HG03039 (cell line): ENCODE data around the gene HSF2BP.
"Not testable (repeated sequence)": the region's sequence is repeated elsewhere in the genome, so short reads cannot be mapped to it uniquely, and the experiment has no call there.

Experiments used
- ATAC-seq: cut with Tn5 transposase; IDR thresholded peaks from one replicate; pipeline ENCODE4 v1.9.1; 2021; ENCODE audit warnings: mild to moderate bottlenecking, moderate library complexity; ENCODE audit not compliant: unreplicated experiment

The HSF2BP gene

DNA sequence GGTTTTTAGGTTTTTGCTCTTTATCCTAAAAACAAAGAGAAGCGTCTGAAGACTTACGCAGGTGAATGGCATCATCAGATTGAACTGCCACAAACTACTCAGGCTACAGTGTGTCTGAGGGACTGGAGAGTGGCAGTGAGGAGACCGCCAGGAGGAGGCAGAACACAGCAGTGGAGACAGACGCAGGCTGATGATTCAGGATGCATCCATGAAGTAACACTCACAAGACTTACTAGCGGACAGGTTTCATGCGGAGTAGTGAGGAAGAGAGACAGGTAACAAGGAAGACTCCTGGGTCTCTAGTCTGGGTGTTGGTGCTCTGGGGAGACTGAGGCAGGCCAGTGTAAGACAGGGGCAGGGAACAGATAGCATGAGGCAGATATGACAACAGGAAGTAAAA, 5.7 kb downstream of the HSF2BP start:
- ATAC-seq, result no peak

DNA sequence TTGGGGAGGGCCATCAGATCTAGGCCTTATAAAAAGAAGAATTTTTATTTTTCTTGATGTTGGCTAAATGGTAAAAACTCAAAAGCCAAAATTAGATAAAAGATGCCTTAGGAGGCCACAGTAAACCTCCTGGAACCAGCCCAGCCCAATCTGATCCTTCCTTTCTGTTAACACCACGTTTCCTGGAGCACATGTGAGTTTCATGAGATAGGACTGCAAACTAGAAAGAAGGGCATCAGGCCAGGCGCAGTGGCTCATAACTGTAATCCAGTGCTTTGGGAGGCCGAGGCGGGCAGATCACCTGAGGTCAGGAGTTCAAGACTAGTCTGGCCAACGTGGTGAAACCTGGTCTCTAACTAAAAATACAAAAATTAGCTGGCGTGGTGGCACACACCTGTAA, 6.7 kb downstream of the HSF2BP start:
- no peak for ATAC-seq

DNA sequence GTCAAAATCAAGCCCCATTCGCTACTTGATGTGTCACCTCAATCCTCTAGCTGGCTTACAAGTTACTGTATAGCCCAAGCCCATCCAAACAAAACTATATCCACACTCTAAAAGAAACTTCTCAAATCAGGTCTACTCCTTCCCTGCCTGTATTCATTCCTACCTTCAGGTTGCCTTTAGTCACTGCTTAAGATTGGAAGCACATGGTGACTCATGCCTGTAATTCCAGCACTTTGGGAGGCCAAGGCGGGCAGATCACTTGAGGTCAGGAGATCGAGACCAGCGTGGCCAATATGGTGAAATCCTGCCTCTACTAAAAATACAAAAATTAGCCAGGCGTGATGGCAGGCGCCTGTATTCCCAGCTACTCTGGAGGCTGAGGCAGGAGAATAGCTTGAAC, 7.4 kb downstream of the HSF2BP start:
- ATAC-seq, result not testable (repeated sequence)

DNA sequence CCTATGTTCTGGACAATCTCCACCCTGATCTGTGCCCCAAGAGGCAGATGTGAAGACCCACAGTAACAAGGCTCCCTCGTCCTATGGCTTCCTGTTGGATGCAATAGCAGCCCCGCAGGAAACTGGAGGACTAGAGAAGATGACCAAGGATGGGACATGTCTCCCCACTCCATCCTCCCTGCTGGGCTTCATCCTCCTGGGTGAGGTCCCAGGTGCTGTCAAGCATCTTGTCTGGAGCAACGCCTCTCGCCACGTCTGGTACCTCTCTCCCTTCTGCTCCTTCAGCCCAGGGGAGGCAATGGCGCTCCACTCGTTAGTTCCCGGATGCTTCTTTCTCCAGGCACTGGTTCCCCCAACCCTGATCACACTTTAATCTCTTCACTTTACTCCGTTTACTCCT, 11.1 kb downstream of the HSF2BP start:
- no peak for ATAC-seq

DNA sequence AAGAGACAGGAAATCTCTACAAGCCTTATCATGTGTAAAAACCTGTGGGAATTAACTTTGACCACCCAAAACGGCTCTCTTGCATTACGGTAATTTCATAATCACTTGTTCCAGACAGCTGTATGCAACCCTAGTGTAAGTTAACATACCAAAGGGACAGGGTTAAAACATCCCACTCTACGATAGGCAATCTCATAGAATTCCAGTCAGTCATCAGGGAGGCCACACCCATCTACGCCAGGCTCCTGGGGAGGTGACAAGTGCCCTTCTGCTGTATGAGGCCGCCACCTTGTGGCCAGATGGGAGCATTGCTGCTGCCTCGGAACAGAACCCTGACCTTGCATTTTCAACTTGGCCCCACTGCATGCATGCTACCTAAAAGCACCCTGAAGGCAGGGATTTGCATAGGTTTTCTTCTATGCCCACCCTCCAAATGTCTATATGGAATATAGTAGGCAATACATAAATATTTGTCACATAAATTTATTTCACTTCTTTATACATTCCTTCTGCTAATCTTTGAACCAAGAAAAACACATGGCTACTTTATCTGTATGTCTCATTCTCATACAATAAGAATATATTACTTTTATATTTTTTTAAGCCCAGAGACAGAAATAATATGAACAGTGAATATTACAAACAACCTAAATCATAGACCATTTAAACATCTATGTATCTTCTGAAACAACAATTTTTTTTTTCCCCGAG, 12.6 kb downstream of the HSF2BP start:
- ATAC-seq, result peak; percentile 70

DNA sequence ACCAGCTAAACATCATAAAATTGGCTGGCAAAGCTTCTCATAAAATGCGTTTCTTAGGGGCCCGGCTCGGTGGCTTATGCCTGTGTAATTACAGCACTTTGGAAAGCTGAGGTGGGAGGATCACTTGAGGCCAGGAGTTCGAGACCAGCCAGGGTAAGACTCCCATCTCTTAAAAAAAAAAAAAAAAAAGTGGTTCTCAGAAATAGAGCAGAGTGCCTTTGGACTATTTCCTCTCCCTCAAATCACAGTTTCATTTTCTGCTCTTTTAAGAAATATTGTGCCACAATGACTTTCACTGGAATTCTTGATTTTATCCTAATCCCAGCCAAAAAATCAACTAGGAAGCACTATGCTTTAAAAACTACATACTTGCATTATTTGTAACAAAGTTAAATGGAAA, 13.3 kb downstream of the HSF2BP start:
- ATAC-seq, result no peak

DNA sequence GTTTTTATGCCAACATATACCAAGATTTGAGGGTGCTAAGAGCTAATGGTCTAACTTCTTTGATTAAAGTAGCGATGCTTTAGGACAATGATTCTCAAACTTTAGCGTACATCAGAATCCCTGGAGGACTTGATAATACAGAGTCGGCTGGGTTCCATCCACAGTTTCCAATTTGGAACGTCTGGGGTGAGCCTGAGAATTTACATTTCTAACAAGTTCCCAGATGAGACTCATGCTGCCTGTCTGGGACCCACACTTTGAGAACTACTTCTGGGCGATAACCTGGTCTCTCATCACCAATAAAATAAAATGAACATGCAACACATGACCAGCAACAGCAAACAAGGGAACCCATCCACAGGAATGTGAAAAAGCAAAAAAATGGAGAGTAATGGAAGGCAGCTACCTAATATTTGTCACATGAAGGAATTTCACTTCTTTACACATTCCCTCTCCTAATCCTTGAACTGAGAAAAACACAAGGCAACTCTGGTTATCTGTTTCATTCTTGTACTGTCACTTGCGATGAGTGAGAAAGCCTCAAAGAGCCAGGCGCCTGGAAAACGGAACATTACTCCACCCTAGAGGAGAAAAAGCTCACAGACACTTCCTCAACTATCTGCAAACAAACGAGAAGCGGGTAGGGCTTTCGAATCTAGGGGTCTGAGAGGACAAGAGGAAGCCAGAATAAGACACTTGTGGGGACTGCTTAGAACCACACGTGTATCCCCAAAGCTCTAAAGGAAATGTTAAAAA, 14.0 kb downstream of the HSF2BP start:
- no peak for ATAC-seq

DNA sequence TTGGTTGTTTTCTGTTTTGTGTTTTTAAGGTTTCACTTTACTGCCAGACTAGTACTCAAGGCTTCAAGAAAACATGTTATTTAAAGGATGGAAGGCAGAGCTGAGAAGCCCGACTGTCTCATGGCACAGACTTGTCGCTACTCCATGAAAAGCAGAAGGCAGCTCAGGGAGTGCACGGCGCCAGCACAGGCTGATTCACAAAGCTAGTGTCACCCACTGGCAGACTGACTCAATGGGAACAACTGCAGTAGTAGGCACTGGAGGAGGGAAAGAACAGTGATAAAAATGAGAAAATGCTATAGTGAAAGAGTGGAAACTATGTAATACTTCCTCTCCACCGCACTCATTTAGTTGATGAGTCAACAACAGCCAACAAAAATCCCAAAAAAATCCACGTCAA, 14.7 kb downstream of the HSF2BP start:
- no peak for ATAC-seq

DNA sequence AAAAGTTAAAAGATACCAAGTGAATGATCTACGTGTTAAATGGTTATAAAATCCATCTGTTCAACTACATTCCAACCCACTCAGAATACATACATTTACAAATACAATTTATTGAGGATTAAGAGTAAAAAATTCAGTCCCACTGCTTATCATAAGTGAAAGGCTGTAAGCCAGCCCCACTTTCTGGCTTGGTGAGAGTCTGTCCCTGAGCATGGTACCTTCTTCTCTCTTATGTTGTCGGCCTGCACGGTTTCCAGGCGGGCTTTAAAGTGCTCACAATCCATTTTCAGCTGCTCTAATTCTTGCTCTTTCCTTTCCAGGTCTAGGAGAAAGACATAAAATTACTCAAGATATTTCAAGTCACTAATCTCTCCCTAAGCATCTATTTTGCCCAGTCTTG, 15.2 kb downstream of the HSF2BP start:
- no peak for ATAC-seq

DNA sequence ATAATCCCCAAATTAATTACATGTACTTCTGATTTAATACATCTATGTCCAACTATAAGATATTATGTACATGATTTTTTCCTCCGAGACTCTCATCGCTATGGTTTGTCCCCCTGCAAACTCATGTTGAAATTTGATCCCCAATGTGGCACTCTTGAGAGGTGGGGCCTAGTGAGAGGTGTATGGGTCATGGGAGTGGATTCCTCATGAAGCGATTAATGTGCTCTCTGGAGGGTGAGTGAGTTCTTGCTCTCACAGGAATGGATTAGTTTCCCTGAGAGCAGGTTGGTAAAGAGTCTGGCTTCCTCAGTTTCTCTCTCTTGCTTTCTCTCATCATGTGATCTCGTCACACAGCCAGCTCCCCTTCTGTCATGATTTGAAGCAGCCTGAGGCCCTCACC, 16.1 kb downstream of the HSF2BP start:
- ATAC-seq, result no peak

DNA sequence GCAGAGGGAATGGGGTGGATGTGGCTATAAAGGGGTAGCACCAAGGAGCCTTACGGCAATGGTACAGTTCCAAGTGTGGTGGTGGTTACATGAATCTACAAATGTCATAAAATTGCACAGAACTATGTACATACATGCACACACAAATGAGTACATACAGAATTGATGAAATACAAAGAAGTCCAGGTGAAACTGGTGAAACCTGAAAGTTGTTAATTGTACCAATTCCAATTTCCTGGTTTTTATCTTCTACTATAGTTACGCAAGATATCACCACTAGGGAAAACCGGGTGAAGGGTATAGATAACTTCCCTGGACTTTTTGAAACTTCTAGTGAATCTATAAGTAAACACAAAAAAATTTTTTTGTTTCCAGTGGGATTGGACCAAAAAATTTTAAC, 18.9 kb downstream of the HSF2BP start:
- no peak for ATAC-seq

DNA sequence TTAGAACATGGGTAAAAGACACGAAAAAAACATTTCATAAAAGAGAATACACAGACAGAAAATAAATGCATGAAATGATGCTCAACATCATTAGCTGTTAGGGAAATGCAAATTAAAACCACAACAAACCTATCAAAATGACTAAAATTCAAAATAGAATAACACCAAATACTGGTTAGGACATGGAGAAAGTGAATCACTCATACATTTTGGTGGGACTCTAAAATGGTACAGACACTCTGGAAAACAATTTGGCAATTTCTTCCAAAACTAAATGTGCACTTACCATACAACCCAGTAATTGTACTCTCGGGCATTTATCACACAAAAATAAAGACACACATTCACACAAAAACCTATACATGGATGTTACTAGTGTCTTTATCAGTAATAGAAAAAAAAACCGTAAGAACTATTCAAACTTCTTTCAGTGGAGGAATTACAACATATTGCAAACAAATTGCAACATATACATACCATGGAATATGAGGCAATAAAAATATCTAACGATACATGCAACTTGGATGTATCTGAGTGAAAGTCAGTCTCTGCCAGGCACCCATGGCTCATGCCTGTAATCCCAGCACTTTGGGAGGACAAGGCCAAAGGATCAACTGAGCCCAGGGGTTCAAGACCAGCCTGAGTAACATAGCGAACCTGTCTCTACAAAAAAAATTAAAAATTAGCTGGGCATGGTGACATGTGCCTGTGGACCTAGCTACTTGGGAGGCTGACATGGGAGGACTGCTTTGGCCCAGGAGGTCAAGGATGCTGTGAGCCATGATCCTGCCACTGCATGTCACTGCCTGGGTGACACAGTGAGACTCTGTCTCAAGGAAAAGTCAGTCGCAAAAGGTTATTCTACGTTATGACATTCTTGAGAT, 19.6 kb downstream of the HSF2BP start:
- ATAC-seq, result no peak

DNA sequence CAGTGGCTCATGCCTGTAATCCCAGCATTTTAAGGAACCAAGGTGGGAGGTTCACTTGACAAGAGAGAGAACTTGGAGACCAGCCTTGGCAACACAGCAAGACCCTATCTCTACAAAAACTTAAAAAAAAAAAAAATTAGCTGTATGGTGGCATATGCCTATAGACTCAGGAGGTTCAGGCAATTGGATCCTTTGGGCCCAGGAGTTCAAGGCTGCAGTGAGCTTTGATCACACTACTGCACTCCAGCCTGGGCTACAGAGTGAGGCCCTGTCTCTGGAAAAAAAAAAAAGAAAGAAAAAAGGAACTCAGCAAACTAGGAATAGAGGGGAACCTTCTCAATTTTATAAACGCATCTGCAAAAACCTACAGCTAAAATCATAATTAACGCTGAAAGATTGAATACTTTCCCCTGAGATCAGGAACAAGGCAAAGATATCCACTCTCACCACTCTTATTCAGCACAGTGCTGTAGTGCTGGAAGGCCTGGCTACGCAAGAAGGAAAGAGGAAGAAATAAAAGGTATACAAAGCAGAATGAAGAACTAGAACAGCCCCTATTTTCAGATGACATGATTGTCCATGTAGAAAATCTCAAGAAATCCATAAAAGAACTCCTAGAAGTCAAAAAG, 21.6 kb downstream of the HSF2BP start:
- ATAC-seq, result no peak

DNA sequence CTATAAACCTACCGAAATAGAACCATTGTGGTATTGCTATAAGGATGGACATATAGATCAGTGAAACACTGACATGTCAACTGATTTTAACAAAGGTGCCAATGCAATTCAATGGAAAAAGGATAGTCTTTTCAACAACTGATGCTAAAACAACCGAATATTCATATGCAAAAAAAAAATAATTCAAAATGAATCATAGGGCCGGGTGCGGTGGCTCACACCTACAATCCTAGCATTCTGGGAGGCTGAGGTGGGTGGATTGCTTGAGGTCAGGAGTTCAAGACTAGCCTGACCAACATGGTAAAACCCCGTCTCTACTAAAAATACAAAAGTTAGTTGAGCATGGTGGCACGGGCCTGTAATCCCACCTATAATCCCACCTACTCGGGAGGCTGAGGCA, 23.9 kb downstream of the HSF2BP start:
- no peak for ATAC-seq

DNA sequence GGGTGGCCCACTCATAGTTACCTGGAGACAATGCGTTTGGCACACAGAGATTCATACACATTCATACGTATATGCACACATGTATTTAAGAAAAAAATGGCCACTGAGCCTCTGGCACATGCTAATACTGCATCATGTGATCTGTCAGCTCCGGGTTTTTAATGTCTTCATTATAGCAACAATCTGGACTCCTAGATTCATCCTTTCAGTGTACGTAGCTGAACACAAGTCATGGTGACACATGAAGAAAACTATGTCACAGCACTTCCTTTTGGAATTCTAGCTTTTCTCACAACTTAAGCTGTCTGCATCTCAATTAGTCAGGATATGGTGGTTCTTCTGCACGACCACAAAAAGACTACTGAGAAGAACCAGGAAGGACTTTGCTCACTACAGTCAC, 24.7 kb downstream of the HSF2BP start:
- no peak for ATAC-seq

DNA sequence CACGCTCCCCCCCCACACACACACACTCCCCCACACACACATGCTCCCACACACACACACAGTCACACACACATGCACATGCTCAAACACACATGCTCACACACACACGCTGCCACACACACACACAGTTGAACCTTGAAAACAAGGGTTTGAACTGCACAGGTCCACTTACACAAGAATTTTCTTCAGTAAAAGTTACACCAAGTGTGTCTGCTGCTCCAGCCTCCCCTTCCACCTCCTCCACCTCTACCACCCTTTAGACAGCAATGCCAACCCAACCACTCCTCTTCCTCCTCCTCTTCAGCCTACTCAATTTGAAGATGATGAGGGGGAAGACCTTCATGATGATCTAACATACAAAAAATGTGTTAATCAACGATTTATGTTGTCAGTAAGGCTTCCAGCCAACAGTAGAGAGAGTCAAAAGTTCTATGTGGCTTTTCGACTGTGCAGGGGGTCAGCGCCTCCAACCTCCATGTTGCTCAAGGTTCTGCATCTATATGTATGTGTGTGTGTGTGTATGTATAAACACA, 26.8 kb downstream of the HSF2BP start:
- ATAC-seq, result no peak

DNA sequence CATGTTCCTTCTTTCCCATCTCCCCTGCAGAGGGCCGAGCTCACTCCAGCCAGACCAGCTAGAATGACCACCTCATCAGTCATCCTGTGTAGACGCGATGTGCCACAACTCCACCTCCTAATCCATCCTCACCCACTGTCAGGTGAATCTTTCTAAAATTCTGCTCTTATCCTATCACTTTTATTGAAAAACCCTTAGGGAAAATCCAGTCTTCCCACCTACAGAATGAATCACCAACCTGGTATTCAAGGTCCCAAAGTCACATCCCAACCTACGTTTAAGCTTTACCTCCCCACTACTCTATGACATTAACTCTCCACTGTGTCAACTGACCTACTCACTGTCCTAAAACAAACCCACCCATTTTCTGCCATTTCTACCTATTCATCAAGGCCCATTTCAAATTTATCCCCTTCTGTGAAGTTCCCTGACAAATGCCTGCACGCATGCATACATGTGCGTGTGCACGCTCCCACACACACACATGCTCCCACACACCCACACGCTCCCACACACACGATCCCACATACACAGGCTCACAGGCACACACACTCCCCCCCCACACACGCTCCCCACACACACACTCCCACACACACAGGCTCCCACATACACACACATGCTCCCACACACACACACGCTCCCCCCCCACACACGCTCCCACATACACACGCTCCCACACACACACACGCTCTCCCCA, 27.7 kb downstream of the HSF2BP start:
- no peak for ATAC-seq

DNA sequence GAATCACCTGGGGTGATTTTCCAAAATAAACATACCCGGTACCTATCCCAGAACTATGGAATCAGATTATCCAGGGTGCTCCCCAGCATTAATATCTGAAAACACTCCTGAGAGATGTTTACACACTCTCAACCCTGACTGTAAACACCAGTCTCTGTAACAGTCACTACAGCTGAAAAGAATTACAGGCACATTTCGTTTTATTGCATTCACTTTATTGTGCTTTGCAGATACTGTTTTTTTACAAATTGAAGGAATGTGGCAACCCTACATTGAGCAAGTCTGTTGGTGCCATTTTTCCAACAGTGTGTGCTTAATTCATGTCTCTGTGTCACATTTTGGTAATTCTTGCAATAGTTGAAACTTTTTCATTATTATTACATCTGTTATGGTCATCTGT, 31.8 kb downstream of the HSF2BP start:
- no peak for ATAC-seq

DNA sequence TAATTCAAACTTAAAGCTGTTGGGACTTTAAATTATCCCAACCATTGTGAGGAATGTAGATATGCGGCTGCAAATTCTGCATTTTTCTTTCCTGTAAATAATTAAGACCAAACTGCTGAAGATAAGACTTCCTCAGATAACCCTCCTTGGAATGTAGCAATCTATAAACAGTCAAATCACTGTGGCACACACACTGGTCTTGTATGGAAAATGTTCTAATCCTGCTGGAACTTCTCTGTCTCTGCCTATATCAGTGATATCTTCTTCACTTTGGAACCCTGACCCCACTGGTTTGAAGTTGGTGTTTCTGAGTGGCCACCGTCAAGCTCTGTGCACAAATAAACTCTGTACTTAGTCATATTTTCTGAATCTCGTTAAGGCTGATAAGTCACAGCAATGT, 32.9 kb downstream of the HSF2BP start:
- ATAC-seq, result no peak

DNA sequence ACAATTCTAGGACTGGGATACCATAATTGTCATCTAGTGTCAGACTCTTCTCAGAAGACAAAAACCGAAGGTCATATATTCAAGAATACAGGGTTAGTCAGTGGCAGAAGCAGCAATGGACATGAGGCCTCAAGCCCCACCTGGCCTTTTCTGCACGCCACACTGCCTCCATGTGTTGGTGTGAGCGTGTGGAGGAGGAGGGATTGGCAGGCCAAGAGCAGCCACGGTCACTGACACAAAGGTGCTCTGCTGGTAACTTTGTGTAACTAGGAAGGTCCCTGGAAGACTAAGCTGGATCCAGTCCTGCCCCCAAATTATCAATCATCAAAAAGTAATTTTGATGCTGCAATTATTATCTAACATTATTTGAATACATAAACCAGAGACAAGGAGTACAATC, 34.9 kb downstream of the HSF2BP start:
- ATAC-seq, result no peak
